ENCODE results near the gene PSTK. TPM values are rescaled to one million over a fixed set of nuclear protein-coding genes. Genes with fewer than 3 reads are reported as not detected.
A peak's percentile ranks its signal among the peaks of the same experiment; 100 is the strongest.

The PSTK gene
- total and polyA plus RNA-seq, 2 of the 13 experiments (the other 11 are each of a cell fraction or from before 2014, with no cell fraction given): 8.2 to 9.3 TPM

- TF ChIP-seq RBM39 (IDR thresholded peaks at IDR 0.05; ENCODE audit: low read depth, low read length, poor library complexity, severe bottlenecking) (peak; percentile 46), ZNF547 (CRISPR knock-in tag; IDR thresholded peaks at IDR 0.05) (peak; percentile 79; the same call in 1 of the 2 replicates), ZBTB21 (CRISPR knock-in tag; IDR thresholded peaks at IDR 0.05) (peak; percentile 94), ZNF484 (CRISPR knock-in tag; IDR thresholded peaks at IDR 0.05; ENCODE audit: borderline replicate concordance, low read depth) (no peak), BCL3 (CRISPR knock-in tag; IDR thresholded peaks at IDR 0.05) (no peak), PRDM10 (CRISPR knock-in tag; IDR thresholded peaks at IDR 0.05; ENCODE audit: low read depth) (0 out of 2 replicates have a peak, but pooled peaks have one; percentile 35), ZBTB7A (CRISPR knock-in tag; IDR thresholded peaks at IDR 0.05) (peak; percentile 65), NFE2L1 (CRISPR knock-in tag; IDR thresholded peaks at IDR 0.05; ENCODE audit: borderline replicate concordance) (no peak), ZNF678 (CRISPR knock-in tag; IDR thresholded peaks at IDR 0.05) (no peak), MEF2D (CRISPR knock-in tag; IDR thresholded peaks at IDR 0.05) (no peak; the same call in none of the 2 replicates), ZNF841 (CRISPR knock-in tag; IDR thresholded peaks at IDR 0.05; ENCODE audit: borderline replicate concordance) (no peak; the same call in 1 of the 2 replicates), NKX3-1 (CRISPR knock-in tag; IDR thresholded peaks at IDR 0.05) (peak; percentile 75), TGIF2 (CRISPR knock-in tag; IDR thresholded peaks at IDR 0.05) (peak; percentile 79), ZFP36L2 (CRISPR knock-in tag; IDR thresholded peaks at IDR 0.05) (no peak), EEA1 (CRISPR knock-in tag; IDR thresholded peaks at IDR 0.05; ENCODE audit: borderline replicate concordance) (no peak), ZBED4 (CRISPR knock-in tag; IDR thresholded peaks at IDR 0.05; ENCODE audit: borderline replicate concordance) (no peak), ETV6 (CRISPR knock-in tag; conservative IDR thresholded peaks at IDR 0.05) (no peak), SMARCE1 (IDR thresholded peaks at IDR 0.05; ENCODE audit: borderline replicate concordance) (no peak)
Observed at GRCh38 chr10:122980209-122981065, at the start of gene PSTK (continued).
